ENCODE data around the gene VDAC1. TPM values are rescaled to one million over a fixed set of nuclear protein-coding genes. Genes with fewer than 3 reads are reported as not detected.

The VDAC1 gene
- total and polyA plus RNA-seq, 2 of the 8 experiments (the other 6 are each of a cell fraction or from before 2014, with no cell fraction given): 111 to 301 TPM

- FAIRE-seq: no peak
- H3K27me3 ChIP-seq (replicated peaks in 1 of 4; ENCODE audit: control insufficient read depth in 3 of 4, extremely low read depth in 1 of 4, insufficient read depth in 3 of 4, low read length in 3 of 4): no peaks in the 10 kb centered on the region; a peak in 1 of 7 replicates
- CTCF ChIA-PET (ENCODE audit: partially characterized antibody): interaction anchor here (1.4 to 3.9 kb wide), 2 partner anchors 35 to 62 kb away, joined by 3 to 10 read pairs; no protein-coding TSS in a partner anchor
- no peak for TF ChIP-seq SIRT6 (IDR thresholded peaks at IDR 0.05; ENCODE audit: low read length)
Observed at GRCh38 chr5:133931546-133931945, 73.2 kb downstream of the VDAC1 start.

More at GRCh38 chr5:133931546-133931945, 73.2 kb downstream of the VDAC1 start:
- H3K79me1 ChIP-seq (ENCODE audit: low read depth, low read length): no peaks in the 10 kb centered on the region
- no peak overlapping the region for H2BK15ac ChIP-seq (ENCODE audit: low read length)
- H2BK5ac ChIP-seq (ENCODE audit: low read depth, low read length): no peak overlapping the region
- H3K9me3 ChIP-seq (ENCODE audit: insufficient read depth in 2 of 2, low read depth in 1 of 2, low read length in 1 of 2): peaks cover 0 to 4% of the 10 kb centered on the region in 2 experiments; a peak in 1 of 4 replicates
- WGBS, 2 experiments (ENCODE audit: extremely low coverage in 1 of 2, insufficient coverage in 1 of 2, insufficient read length in 1 of 2, insufficient replicate concordance in 2 of 2, low coverage in 1 of 2, low lambda C conversion rate in 2 of 2, missing lambda C conversion rate in 1 of 2): 87% methylated on average over 5 of the region's 5 CpGs; no CpG with 5 or more reads in 1 of the 2 experiments
- H4K5ac ChIP-seq (ENCODE audit: insufficient read length, low read depth, low read length): no peak overlapping the region
- H3K9ac ChIP-seq (replicated peaks in 1 of 4; ENCODE audit: extremely low read depth in 1 of 4, low read depth in 3 of 4, low read length in 3 of 4): no peak overlapping the region
- no peak overlapping the region for H3K4me2 ChIP-seq (ENCODE audit: insufficient read depth in 1 of 2, low read depth in 2 of 2, low read length in 2 of 2)
- no peak overlapping the region for H4K91ac ChIP-seq (replicated peaks; ENCODE audit: insufficient read length, low read length)
- H3K4me1 ChIP-seq (replicated peaks in 1 of 4; ENCODE audit: control insufficient read depth in 3 of 4, insufficient read depth in 4 of 4, low read length in 3 of 4): no peaks in the 10 kb centered on the region; a peak in 3 of 7 replicates
- H2AK5ac ChIP-seq (ENCODE audit: low read depth, low read length): no peak overlapping the region
- no peak overlapping the region for H2BK20ac ChIP-seq (ENCODE audit: low read length)
- no peak overlapping the region for H3K18ac ChIP-seq (ENCODE audit: extremely low read depth, low read length)
- no peak overlapping the region for H3K56ac ChIP-seq (replicated peaks; ENCODE audit: insufficient read length, low read depth, low read length)
- H3K27ac ChIP-seq (ENCODE audit: low read depth, low read length): no peak overlapping the region
- no peaks in the 10 kb centered on the region for H3K36me3 ChIP-seq (ENCODE audit: control insufficient read depth in 2 of 4, insufficient read depth in 4 of 4, low read length in 3 of 4)
- no peaks in the 10 kb centered on the region for H3K79me2 ChIP-seq (ENCODE audit: control insufficient read depth in 1 of 2, insufficient read depth in 2 of 2, low read length in 2 of 2)
- no peak overlapping the region for H3K23ac ChIP-seq (ENCODE audit: insufficient read length)
- POLR2A ChIA-PET (ENCODE audit: partially characterized antibody): no interaction called here
- DNase-seq (ENCODE audit: low read depth in 1 of 2, low spot score in 2 of 2): no peak
- H3K14ac ChIP-seq (ENCODE audit: insufficient read length): no peak overlapping the region
- H2BK120ac ChIP-seq (replicated peaks; ENCODE audit: low read depth, low read length): no peak overlapping the region
- no peak overlapping the region for H4K8ac ChIP-seq (ENCODE audit: extremely low read depth, insufficient read depth, low read length)
- H2AFZ ChIP-seq (ENCODE audit: low read length): no peak overlapping the region
- H3K23me2 ChIP-seq (ENCODE audit: low read depth, low read length): peaks cover 1% of the 10 kb centered on the region; the same call in 1 of the 2 replicates
- H2BK12ac ChIP-seq (ENCODE audit: low read depth, low read length): no peak overlapping the region
- H3K4ac ChIP-seq (replicated peaks; ENCODE audit: insufficient read length, low read depth, low read length): no peak overlapping the region
- H3K4me3 ChIP-seq (ENCODE audit: extremely low read depth in 1 of 4, insufficient read depth in 2 of 4, low read depth in 3 of 4, low read length in 4 of 4): no peak overlapping the region
- H4K20me1 ChIP-seq (replicated peaks in 1 of 2; ENCODE audit: control insufficient read depth in 1 of 2, insufficient read depth in 2 of 2, low read length in 2 of 2): no peaks in the 10 kb centered on the region

Measured in H1 (cell line).